GM21360 (cell line): ENCODE data around the gene ABCA13.

Source experiments
- ATAC-seq: cut with Tn5 transposase; IDR thresholded peaks from one replicate; pipeline ENCODE4 v1.9.1; 2021; ENCODE audit warnings: mild to moderate bottlenecking, moderate library complexity; ENCODE audit not compliant: unreplicated experiment

ABCA13 gene

GRCh38 chr7:48421357-48421756 lies 250.1 kb downstream of the ABCA13 start:
- ATAC-seq = no peak

GRCh38 chr7:48424731-48425130 lies 253.5 kb downstream of the ABCA13 start:
- peak; percentile 75 for ATAC-seq

- ATAC-seq = no peak
Observed at GRCh38 chr7:48426331-48426965, 255.2 kb downstream of the ABCA13 start.

- no peak for ATAC-seq
Observed at GRCh38 chr7:48426966-48427555, 255.8 kb downstream of the ABCA13 start.

- no peak for ATAC-seq
Observed at GRCh38 chr7:48427671-48428070, 256.4 kb downstream of the ABCA13 start.

- no peak for ATAC-seq
Observed at GRCh38 chr7:48428091-48428684, 256.9 kb downstream of the ABCA13 start.

GRCh38 chr7:48429117-48429516 lies 257.9 kb downstream of the ABCA13 start:
- no peak for ATAC-seq

GRCh38 chr7:48438206-48438605 lies 266.9 kb downstream of the ABCA13 start:
- no peak for ATAC-seq

- ATAC-seq = no peak
Observed at GRCh38 chr7:48441848-48442492, 270.7 kb downstream of the ABCA13 start.

- ATAC-seq = no peak
Observed at GRCh38 chr7:48443051-48443450, 271.8 kb downstream of the ABCA13 start.

GRCh38 chr7:48446721-48447120 lies 275.5 kb downstream of the ABCA13 start:
- no peak for ATAC-seq

- no peak for ATAC-seq
Observed at GRCh38 chr7:48452218-48452617, 281.0 kb downstream of the ABCA13 start.

GRCh38 chr7:48454750-48455192 lies 283.5 kb downstream of the ABCA13 start:
- no peak for ATAC-seq

- ATAC-seq = no peak
Observed at GRCh38 chr7:48455363-48455762, 284.1 kb downstream of the ABCA13 start.

GRCh38 chr7:48458701-48459524 lies 287.7 kb downstream of the ABCA13 start:
- no peak for ATAC-seq

- no peak for ATAC-seq
Observed at GRCh38 chr7:48466713-48467112, 295.5 kb downstream of the ABCA13 start.

- ATAC-seq = no peak
Observed at GRCh38 chr7:48471196-48471595, 299.9 kb downstream of the ABCA13 start.

GRCh38 chr7:48472640-48473039 lies 301.4 kb downstream of the ABCA13 start:
- ATAC-seq = no peak

GRCh38 chr7:48473205-48473865 lies 302.1 kb downstream of the ABCA13 start:
- ATAC-seq = no peak

- no peak for ATAC-seq
Observed at GRCh38 chr7:48481235-48481634, 310.0 kb downstream of the ABCA13 start.

- ATAC-seq = no peak
Observed at GRCh38 chr7:48497521-48497920, 326.3 kb downstream of the ABCA13 start.
